Memory B cell (primary cell): ENCODE measurements around the gene RASAL2.
"Not testable (repeated sequence)": the region's sequence is repeated elsewhere in the genome, so short reads cannot be mapped to it uniquely, and the experiment has no call there.

Source experiments
- ATAC-seq: fragments of 150-1000 bp; cut with Tn5 transposase; 2 replicates; pipeline ENCODE4 v1.10.0; 2021; ENCODE audit warnings: low read depth, mild to moderate bottlenecking, moderate library complexity
- DNase-seq, 2 donors: peaks; one replicate each; pipeline ENCODE4 v3.0.0; 2022; ENCODE audit warnings: low spot score in 2 of 2
- H3K27ac Mint-ChIP-seq: one replicate; pipeline ENCODE4 v1.8.0; 2022; ENCODE audit warnings: mild to moderate bottlenecking, moderate library complexity, mixed read lengths
- H3K27me3 Mint-ChIP-seq: one replicate; pipeline ENCODE4 v1.8.0; 2022; ENCODE audit warnings: mixed read lengths
- H3K36me3 Mint-ChIP-seq: one replicate; pipeline ENCODE4 v1.8.0; 2022; ENCODE audit warnings: mild to moderate bottlenecking, mixed read lengths
- H3K4me1 Mint-ChIP-seq: one replicate; pipeline ENCODE4 v1.8.0; 2022; ENCODE audit warnings: mixed read lengths
- H3K4me3 Mint-ChIP-seq: one replicate; pipeline ENCODE4 v1.8.0; 2022; ENCODE audit warnings: mild to moderate bottlenecking, moderate library complexity, mixed read lengths
- H3K9me3 Mint-ChIP-seq: one replicate; pipeline ENCODE4 v1.8.0; 2022; ENCODE audit warnings: mixed read lengths

The RASAL2 gene

DNA sequence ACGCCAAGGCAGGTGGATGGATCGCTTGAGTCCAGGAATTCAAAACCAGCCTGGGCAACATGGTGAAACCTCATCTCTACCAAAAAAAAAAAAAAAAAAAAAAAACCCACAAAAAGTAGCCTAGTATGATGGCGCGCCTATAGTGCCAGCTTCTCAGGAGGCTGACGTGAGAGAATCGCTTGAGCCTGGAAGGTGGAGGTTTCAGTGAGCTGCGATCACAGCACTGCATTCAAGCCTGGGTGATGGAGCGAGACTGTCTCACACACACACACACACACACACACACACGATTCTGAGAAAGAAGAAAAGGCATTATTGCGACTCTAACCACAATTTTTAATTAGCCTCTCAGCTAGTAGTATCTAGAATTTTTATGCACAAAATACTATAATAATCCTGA lies 86.5 kb downstream of the RASAL2 start:
- Mint-ChIP-seq H3K27me3 (peaks cover 9% of the 10 kb centered on the region), H3K36me3 (no peaks in the 10 kb centered on the region), H3K4me1 (no peaks in the 10 kb centered on the region), H3K4me3 (no peak overlapping the region), H3K9me3 (no peaks in the 10 kb centered on the region), H3K27ac (no peak overlapping the region)
- DNase-seq (no peak), ATAC-seq (no peak)

DNA sequence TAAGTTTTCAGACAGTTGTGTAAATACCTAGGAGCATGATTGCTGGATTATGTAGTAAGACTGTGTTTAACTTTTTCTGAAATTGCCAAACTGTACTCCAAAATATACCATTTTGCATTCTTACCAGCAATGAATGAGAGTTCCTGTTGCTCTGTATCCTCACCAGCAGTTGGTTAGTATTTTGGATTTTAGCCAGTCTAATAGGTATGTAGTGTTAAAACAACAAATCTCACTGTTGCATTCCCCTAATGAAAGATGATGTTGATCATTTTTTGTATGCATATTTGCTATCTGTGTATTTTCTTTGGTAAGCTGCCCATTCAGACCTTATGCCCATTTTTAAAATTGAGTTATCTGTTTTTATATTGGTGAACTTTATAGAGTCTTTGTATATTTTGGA lies 89.9 kb downstream of the RASAL2 start:
- H3K27me3 Mint-ChIP-seq: peaks cover 9% of the 10 kb centered on the region
- DNase-seq (no peak), ATAC-seq (no peak)
- peaks cover 5% of the 10 kb centered on the region for H3K9me3 Mint-ChIP-seq
- H3K27ac Mint-ChIP-seq: no peak overlapping the region
- H3K36me3 Mint-ChIP-seq: peaks cover 2% of the 10 kb centered on the region
- no peak overlapping the region for H3K4me3 Mint-ChIP-seq
- no peaks in the 10 kb centered on the region for H3K4me1 Mint-ChIP-seq

DNA sequence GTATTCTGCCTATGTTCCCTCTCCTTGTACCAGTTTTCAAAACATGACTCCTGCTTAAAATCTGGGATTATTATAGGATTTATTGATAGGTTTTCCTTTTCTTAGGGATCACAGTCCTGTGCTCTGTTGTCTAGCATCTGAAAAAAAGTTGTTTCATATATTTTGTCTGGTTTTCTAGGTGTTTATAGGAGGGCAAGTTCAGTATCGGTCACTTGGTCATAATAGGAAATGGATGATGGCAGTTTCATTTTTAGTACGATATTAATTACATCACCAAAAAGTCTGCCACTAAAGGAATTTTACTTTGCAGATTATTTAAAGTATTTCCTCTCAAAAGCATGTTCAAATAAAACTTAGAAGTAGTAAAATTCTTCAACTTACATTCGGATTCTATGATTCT lies 94.4 kb downstream of the RASAL2 start:
- Mint-ChIP-seq H3K27me3 (peaks cover 11% of the 10 kb centered on the region), H3K4me3 (no peak overlapping the region), H3K27ac (no peak overlapping the region), H3K9me3 (peaks cover 5% of the 10 kb centered on the region), H3K36me3 (peaks cover 2% of the 10 kb centered on the region), H3K4me1 (no peaks in the 10 kb centered on the region)
- ATAC-seq: no peak
- no peak for DNase-seq

DNA sequence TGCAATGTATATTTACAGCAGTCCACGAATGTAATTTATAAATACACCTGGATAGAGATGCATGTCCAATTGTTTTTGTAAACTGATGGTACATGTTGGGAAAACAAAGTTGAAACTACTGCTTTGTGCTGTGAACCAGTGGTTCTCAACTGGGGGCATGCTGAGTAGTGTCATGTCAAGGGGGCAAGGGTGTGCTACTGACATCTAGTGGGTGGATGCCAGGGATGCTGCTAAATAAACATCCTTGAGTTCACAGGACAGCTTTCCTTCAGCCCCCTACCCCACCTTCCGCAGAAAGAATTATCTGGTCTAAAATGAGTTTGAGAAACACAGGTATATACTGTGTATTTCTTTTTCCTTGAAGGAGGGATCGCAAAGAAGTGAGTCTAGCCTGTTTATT lies 95.9 kb downstream of the RASAL2 start:
- Mint-ChIP-seq H3K4me1 (no peaks in the 10 kb centered on the region), H3K4me3 (no peak overlapping the region), H3K27ac (no peak overlapping the region), H3K36me3 (peaks cover 2% of the 10 kb centered on the region), H3K9me3 (peaks cover 5% of the 10 kb centered on the region), H3K27me3 (peaks cover 14% of the 10 kb centered on the region)
- DNase-seq: no peak
- no peak for ATAC-seq

DNA sequence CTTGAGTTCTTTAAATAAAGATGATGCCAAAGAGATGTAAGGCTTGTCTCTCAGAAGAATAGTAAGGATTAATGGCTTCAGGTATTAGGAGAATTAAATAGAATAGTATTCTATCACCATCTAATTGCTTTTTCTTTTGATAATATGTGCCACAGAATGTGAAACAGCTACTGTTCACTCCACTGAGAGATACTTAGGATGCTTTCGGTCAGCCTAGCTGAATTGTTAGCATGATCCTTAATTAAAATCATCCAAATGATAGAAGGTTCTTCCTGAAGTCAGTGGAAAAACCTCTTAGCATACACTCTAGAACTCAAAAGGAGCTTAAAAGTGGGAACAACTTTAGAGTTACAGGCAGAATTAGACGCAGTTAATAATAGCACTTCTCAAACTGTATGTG lies 97.0 kb downstream of the RASAL2 start:
- peaks cover 5% of the 10 kb centered on the region for H3K9me3 Mint-ChIP-seq
- DNase-seq (no peak), ATAC-seq (no peak)
- H3K36me3 Mint-ChIP-seq: peaks cover 2% of the 10 kb centered on the region
- H3K27me3 Mint-ChIP-seq: peaks cover 14% of the 10 kb centered on the region
- no peak overlapping the region for H3K4me3 Mint-ChIP-seq
- H3K27ac Mint-ChIP-seq: no peak overlapping the region
- H3K4me1 Mint-ChIP-seq: no peaks in the 10 kb centered on the region

DNA sequence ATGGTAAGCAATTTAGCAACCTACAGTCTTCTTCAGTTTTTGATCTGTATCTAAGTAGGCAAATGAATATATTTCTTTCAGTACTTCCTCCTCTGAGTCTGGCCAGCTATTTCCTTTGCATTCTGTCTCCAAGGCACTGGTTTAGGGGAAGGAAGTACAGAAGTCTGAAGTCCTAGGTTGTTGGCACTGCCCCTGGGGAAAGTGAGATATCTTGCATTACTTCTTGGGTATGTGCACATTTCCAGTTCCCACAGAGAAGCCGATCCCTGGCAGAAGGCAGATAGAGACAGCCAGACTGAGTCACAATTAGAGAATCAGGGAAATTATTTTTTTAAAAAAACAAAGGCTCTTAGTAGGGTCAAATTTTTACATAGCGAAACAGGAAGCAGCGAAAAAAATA lies 98.8 kb downstream of the RASAL2 start:
- no peak overlapping the region for H3K27ac Mint-ChIP-seq
- H3K27me3 Mint-ChIP-seq: peaks cover 9% of the 10 kb centered on the region
- DNase-seq: no peak
- ATAC-seq: no peak
- no peaks in the 10 kb centered on the region for H3K9me3 Mint-ChIP-seq
- H3K4me3 Mint-ChIP-seq: no peak overlapping the region
- no peaks in the 10 kb centered on the region for H3K36me3 Mint-ChIP-seq
- H3K4me1 Mint-ChIP-seq: no peaks in the 10 kb centered on the region

DNA sequence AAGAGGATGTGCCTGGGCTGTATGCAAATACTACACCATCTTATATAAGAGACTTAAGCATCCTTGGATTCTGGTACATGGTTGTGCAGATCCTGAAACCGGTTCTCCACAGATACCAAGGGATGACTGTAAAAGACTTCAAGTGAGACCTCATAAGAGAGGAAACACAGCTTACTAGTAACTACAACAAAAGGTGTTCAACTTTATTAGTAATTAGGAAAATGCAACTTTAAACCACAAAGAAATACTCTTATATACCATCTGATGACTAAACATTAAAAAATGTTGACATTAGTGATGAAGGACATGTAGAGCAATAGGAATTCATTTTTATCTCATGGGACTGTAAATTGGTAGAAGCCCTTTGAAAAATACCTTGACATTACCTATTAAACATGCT lies 102.7 kb downstream of the RASAL2 start:
- peaks cover 5% of the 10 kb centered on the region for H3K27me3 Mint-ChIP-seq
- no peak overlapping the region for H3K4me3 Mint-ChIP-seq
- DNase-seq: no peak
- H3K36me3 Mint-ChIP-seq: peaks cover 2% of the 10 kb centered on the region
- no peak for ATAC-seq
- no peaks in the 10 kb centered on the region for H3K4me1 Mint-ChIP-seq
- no peak overlapping the region for H3K27ac Mint-ChIP-seq
- H3K9me3 Mint-ChIP-seq: peaks cover 5% of the 10 kb centered on the region

DNA sequence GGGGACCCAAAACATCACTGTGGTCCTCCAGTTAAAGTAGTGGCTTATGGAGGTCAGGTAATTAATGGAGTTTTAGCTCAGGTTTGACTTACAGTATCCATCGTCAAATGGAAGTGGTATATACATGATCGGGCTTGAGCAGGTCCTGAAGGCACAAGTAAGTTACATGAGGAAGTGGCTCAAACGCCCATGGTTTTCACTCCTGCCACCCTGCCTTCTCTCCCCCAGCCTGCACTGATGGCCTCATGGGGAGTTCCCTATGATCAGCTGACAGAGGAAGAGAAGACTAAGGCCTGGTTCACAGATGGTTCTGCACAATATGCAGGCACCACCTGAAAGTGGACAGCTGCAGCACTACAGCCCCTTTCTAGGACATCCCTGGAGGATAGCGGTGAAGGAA lies 108.2 kb downstream of the RASAL2 start:
- not testable (repeated sequence) for H3K4me1 Mint-ChIP-seq, ATAC-seq, H3K27ac Mint-ChIP-seq, H3K27me3 Mint-ChIP-seq, H3K36me3 Mint-ChIP-seq, H3K9me3 Mint-ChIP-seq, H3K4me3 Mint-ChIP-seq, DNase-seq

DNA sequence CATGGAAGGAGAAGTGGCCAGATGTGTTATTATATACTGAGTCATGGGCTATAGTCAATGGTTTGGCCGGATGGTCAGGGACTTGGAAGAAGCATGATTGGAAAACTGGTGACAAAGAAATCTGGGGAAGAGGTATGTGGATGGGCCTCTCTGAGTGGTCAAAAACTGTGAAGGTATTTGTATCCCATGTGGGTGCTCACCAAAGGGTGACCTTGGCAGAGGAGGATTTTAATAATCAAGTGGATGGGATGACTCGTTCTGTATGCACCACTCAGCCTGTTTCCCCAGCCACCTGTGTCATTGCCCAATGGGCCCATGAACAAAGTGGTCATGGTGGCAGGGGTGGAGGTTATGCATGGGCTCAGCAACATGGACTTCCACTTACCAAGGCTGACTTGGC lies 108.6 kb downstream of the RASAL2 start:
- DNase-seq, ATAC-seq, H3K27ac Mint-ChIP-seq, H3K9me3 Mint-ChIP-seq, H3K4me3 Mint-ChIP-seq, H3K27me3 Mint-ChIP-seq, H3K36me3 Mint-ChIP-seq, H3K4me1 Mint-ChIP-seq: not testable (repeated sequence)

DNA sequence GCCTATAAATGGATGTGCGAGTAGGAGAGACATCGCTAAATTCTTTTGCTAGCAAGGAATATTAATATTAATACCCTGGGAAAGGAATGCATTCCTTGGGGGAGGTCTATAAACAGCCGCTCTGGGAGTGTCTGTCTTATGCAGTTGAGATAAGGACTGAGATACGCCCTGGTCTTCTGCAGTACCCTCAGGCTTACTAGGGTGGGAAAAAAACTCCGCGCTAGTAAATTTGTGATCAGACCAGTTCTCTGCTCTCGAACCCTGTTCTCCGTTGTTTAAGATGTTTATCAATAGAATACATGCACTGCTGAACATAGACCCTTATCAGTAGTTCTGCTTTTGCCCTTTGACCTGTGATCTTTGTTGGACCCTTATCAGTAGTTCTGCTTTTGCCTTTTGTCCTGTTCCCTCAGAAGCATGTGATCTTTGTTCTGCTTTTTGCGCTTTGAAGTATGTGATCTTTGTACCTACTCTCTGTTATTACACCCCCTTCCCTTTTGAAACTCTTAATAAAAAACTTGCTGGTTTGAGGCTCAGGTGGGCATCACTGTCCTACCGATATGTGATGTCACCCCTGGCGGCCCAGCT lies 114.5 kb downstream of the RASAL2 start:
- H3K36me3 Mint-ChIP-seq, H3K4me1 Mint-ChIP-seq, ATAC-seq, H3K27ac Mint-ChIP-seq, H3K4me3 Mint-ChIP-seq, H3K27me3 Mint-ChIP-seq, DNase-seq: not testable (repeated sequence)
- H3K9me3 Mint-ChIP-seq: peaks cover 22% of the 10 kb centered on the region

DNA sequence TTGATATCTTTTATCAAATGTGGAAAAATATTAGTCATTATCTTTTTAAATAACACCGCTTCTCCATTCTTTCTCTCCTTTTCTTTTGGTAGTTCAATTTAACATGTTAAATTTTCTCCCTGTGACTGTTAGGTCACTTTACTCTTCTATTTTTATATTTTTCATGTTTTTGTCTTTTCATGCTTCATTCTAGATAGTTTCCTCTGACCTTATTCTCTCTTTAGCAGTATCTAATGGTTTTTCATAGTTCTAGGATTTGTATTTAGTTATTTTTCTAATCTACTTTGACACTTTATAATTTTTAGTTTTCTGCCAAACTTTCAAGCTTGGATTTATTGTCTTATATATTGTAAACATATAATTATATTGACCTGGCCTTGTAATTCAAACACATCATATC lies 116.0 kb downstream of the RASAL2 start:
- Mint-ChIP-seq H3K27ac (no peak overlapping the region), H3K9me3 (peaks cover 22% of the 10 kb centered on the region), H3K27me3 (no peaks in the 10 kb centered on the region), H3K36me3 (peaks cover 3% of the 10 kb centered on the region), H3K4me1 (no peaks in the 10 kb centered on the region), H3K4me3 (no peak overlapping the region)
- no peak for DNase-seq
- no peak for ATAC-seq

DNA sequence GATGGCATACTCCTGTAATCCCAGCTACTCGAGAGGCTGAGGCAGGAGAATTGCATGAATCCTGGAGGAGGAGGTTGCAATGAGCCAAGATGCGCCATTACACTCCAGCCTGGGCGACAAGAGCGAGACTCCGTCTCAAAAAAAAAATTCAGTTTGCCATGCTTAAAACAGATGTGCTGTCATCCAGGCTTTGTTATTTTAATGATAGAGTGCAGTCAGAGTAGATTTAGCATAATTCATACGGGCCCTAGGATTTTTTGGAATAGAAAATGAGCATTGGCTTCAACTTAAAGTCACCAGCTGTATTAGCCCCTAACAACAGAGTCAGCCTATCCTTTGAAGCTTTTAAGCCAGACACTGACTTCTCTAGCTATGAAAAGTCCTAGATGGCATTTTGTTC lies 124.6 kb downstream of the RASAL2 start:
- Mint-ChIP-seq H3K27ac (no peak overlapping the region), H3K9me3 (no peaks in the 10 kb centered on the region), H3K4me1 (no peaks in the 10 kb centered on the region), H3K4me3 (no peak overlapping the region), H3K36me3 (no peaks in the 10 kb centered on the region), H3K27me3 (peaks cover 6% of the 10 kb centered on the region)
- DNase-seq (no peak), ATAC-seq (no peak)

DNA sequence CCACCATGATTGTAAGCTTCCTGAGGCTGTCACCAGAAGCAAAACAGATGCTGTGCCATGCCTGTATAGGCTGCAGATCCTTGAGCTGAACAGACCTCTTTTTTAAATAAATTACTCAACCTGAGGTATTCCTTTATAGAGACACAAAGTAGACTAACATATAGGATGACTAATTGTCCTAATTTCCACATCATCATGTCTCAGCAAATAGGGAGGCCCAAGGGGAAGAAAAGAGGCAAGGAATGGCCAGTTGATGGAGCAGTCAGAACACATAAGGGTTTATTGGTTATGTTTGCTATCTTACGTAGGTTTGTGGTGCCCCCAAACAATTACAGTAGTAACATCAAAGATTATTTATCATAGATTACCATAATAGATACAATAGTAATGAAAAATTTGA lies 126.2 kb downstream of the RASAL2 start:
- Mint-ChIP-seq H3K4me3 (no peak overlapping the region), H3K4me1 (no peaks in the 10 kb centered on the region), H3K27ac (no peak overlapping the region), H3K9me3 (no peaks in the 10 kb centered on the region), H3K36me3 (no peaks in the 10 kb centered on the region), H3K27me3 (peaks cover 6% of the 10 kb centered on the region)
- ATAC-seq: no peak
- DNase-seq: no peak

DNA sequence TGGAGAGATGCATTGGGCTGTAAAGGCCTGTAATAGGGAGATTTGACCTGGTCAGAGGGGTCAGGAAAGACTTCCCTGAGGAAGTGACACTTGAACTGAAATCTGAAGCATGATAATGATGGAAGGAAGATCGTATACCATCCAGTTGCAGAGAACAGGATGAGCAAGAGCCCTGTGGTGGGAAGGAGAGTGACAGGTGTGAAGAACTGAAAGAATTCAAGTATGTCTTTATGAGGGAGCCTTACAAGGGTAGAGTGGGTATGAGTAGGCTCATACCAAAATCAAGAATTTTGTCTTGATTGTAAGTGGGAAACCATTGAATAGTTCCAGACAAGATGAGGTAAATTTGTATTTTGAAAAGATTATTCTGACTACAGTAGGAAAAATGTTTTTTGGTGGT lies 129.4 kb downstream of the RASAL2 start:
- H3K27ac Mint-ChIP-seq: no peak overlapping the region
- H3K4me3 Mint-ChIP-seq: no peak overlapping the region
- no peak for DNase-seq
- H3K36me3 Mint-ChIP-seq: no peaks in the 10 kb centered on the region
- H3K4me1 Mint-ChIP-seq: no peaks in the 10 kb centered on the region
- no peaks in the 10 kb centered on the region for H3K9me3 Mint-ChIP-seq
- peaks cover 3% of the 10 kb centered on the region for H3K27me3 Mint-ChIP-seq
- ATAC-seq: no peak

DNA sequence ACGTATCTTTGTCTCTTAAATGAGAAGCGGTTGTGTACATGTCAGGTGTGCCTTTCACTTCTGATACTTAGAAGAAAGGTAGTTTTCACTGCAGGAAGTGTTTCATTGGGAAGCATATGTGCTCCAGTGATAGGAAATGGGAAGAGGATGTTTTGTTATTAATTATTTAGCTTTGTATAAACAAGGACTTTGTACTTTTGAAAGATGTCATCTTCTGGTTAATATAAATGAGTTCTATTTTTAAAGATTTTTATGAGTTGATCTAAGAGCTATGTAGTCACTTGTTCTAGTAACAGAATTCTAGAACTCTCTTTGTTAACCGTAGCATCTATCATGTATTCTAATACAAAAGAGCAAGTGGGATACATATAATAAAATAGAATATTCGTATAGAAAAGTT lies 130.5 kb downstream of the RASAL2 start:
- ATAC-seq: no peak
- Mint-ChIP-seq H3K27ac (no peak overlapping the region), H3K36me3 (no peaks in the 10 kb centered on the region), H3K27me3 (peaks cover 3% of the 10 kb centered on the region), H3K9me3 (no peaks in the 10 kb centered on the region), H3K4me1 (no peaks in the 10 kb centered on the region), H3K4me3 (no peak overlapping the region)
- no peak for DNase-seq
